IMR-90 (cell line): ENCODE data around the gene LAMB1. TPM values are rescaled to one million over a fixed set of nuclear protein-coding genes. Genes with fewer than 3 reads are reported as not detected.

Experiments
- ATAC-seq: fragments of 200-7000 bp; cut with Tn5 transposase; 2 replicates; pipeline ENCODE4 v1.9.1; 2020; ENCODE audit warnings: low read depth, mild to moderate bottlenecking, moderate library complexity
- BruUV-seq: library from RNA; stranded (reverse); fragments of 400-500 nt; replicated peaks from 2 replicates; lab custom pipeline; 2021; lab: Mats Ljungman, UMichigan
- CTCF ChIA-PET: fragments of 300-600 bp; formaldehyde crosslinking; extraction: SDS; loops from one replicate; lab custom pipeline; 2021; ENCODE audit warnings: antibody characterized with exemption; lab: Yijun Ruan, JAX
- POLR2A ChIA-PET: fragments of 300-600 bp; sonication (Branson Sonifier 250); formaldehyde crosslinking; loops from one replicate; lab custom pipeline; 2022; ENCODE audit warnings: antibody characterized with exemption; ENCODE audit not compliant: unreplicated experiment; lab: Charles Lee
- DNase-seq: peaks from one replicate; pipeline ENCODE4 v3.0.0; 2013
- H2AFZ ChIP-seq: replicated peaks from 2 replicates; pipeline ENCODE3; 2013; ENCODE audit warnings: low read length, mild to moderate bottlenecking; ENCODE audit not compliant: poor library complexity
- H2AK5ac ChIP-seq: 2 replicates; pipeline ENCODE4 v1.6.1; 2013; ENCODE audit warnings: low read depth, low read length, inconsistent platforms
- H2AK9ac ChIP-seq: replicated peaks from 2 replicates; pipeline ENCODE3; 2013; ENCODE audit warnings: mild to moderate bottlenecking, low read depth, low read length, moderate library complexity; ENCODE audit not compliant: poor library complexity
- H2BK120ac ChIP-seq: 2 replicates; pipeline ENCODE4 v1.6.1; 2013; ENCODE audit warnings: low read depth, low read length, inconsistent platforms
- H2BK15ac ChIP-seq: 3 replicates; pipeline ENCODE4 v1.6.1; 2013; ENCODE audit warnings: low read depth, low read length, inconsistent platforms
- H2BK20ac ChIP-seq: 2 replicates; pipeline ENCODE4 v1.6.1; 2013; ENCODE audit warnings: low read depth, mild to moderate bottlenecking, inconsistent platforms, low read length, moderate library complexity
- H2BK5ac ChIP-seq: 2 replicates; pipeline ENCODE4 v1.6.1; 2013; ENCODE audit warnings: mild to moderate bottlenecking, low read depth, low read length, inconsistent platforms; ENCODE audit not compliant: poor library complexity, severe bottlenecking
- H3K14ac ChIP-seq: replicated peaks from 2 replicates; pipeline ENCODE4 v1.6.1; 2013; ENCODE audit warnings: low read depth, low read length, inconsistent platforms
- H3K18ac ChIP-seq: 2 replicates; pipeline ENCODE4 v1.6.1; 2013; ENCODE audit warnings: low read depth, low read length, control low read depth
- H3K23ac ChIP-seq: 2 replicates; pipeline ENCODE4 v1.6.1; 2013; ENCODE audit warnings: low read depth, low read length, inconsistent platforms
- H3K27ac ChIP-seq: 2 replicates; pipeline ENCODE4 v1.5.1; 2013; ENCODE audit warnings: mild to moderate bottlenecking, control low read depth, low read length; ENCODE audit not compliant: insufficient read depth
- H3K27me3 ChIP-seq: 2 replicates; pipeline ENCODE4 v1.6.1; 2013; ENCODE audit warnings: low read length; ENCODE audit not compliant: control insufficient read depth, insufficient read depth
- H3K36me3 ChIP-seq: 2 replicates; pipeline ENCODE4 v1.6.1; 2013; ENCODE audit warnings: low read length, mixed read lengths; ENCODE audit not compliant: control insufficient read depth, insufficient read depth
- H3K4ac ChIP-seq: 2 replicates; pipeline ENCODE4 v1.6.1; 2013; ENCODE audit warnings: low read depth, low read length, inconsistent platforms
- H3K4me1 ChIP-seq: 2 replicates; pipeline ENCODE4 v1.6.1; 2013; ENCODE audit warnings: low read length, mixed read lengths; ENCODE audit not compliant: control insufficient read depth, insufficient read depth
- H3K4me2 ChIP-seq: 2 replicates; pipeline ENCODE4 v1.6.1; 2013; ENCODE audit warnings: low read depth, mild to moderate bottlenecking, control low read depth, low read length, moderate library complexity
- H3K4me3 ChIP-seq: 2 replicates; pipeline ENCODE4 v1.5.1; 2013; ENCODE audit warnings: low read depth, mild to moderate bottlenecking, control low read depth, low read length, moderate library complexity; ENCODE audit not compliant: insufficient read depth
- H3K56ac ChIP-seq: 2 replicates; pipeline ENCODE4 v1.6.1; 2013; ENCODE audit warnings: low read length, inconsistent platforms; ENCODE audit not compliant: insufficient read depth; ENCODE audit errors: extremely low read depth
- H3K79me1 ChIP-seq, 2 experiments: 2 replicates each; pipeline ENCODE4 v1.6.1; 2013; ENCODE audit warnings: low read length in 2 of 2, inconsistent platforms in 1 of 2, low read depth in 1 of 2
- H3K9ac ChIP-seq: 2 replicates; pipeline ENCODE4 v1.6.1; 2013; ENCODE audit warnings: low read depth, low read length, control low read depth
- H3K9me1 ChIP-seq: 2 replicates; pipeline ENCODE4 v1.6.1; 2013; ENCODE audit warnings: low read length, inconsistent platforms; ENCODE audit not compliant: insufficient read depth
- H3K9me3 ChIP-seq: 2 replicates; pipeline ENCODE4 v1.6.1; 2013; ENCODE audit warnings: low read length; ENCODE audit not compliant: control insufficient read depth, insufficient read depth
- H4K20me1 ChIP-seq: 2 replicates; pipeline ENCODE4 v1.6.1; 2013; ENCODE audit warnings: low read length, inconsistent platforms; ENCODE audit not compliant: insufficient read depth
- H4K5ac ChIP-seq: 2 replicates; pipeline ENCODE4 v1.6.1; 2013; ENCODE audit warnings: mild to moderate bottlenecking, low read depth, low read length, control low read depth
- H4K8ac ChIP-seq, 2 experiments: 2 replicates each; pipeline ENCODE4 v1.6.1; 2013; ENCODE audit warnings: low read depth in 2 of 2, low read length in 2 of 2, control low read depth in 1 of 2, inconsistent platforms in 1 of 2
- H4K91ac ChIP-seq: 2 replicates; pipeline ENCODE4 v1.6.1; 2013; ENCODE audit warnings: low read depth, low read length, inconsistent platforms; ENCODE audit not compliant: insufficient read depth
- CEBPB ChIP-seq: IDR thresholded peaks from 2 replicates; pipeline ENCODE4 v1.6.1; 2012; ENCODE audit warnings: low read depth, low read length, improper control_type of control experiment
- CHD1 ChIP-seq: IDR thresholded peaks from 2 replicates; pipeline ENCODE4 v1.6.1; 2012; ENCODE audit warnings: low read depth, low read length, improper control_type of control experiment
- FOS ChIP-seq: fragments of 150-350 bp; IDR thresholded peaks from 2 replicates; pipeline ENCODE4 v1.6.1; 2016; ENCODE audit warnings: low read depth, low read length
- MAFK ChIP-seq: IDR thresholded peaks from 2 replicates; pipeline ENCODE4 v1.6.1; 2012; ENCODE audit warnings: low read depth, low read length, improper control_type of control experiment
- MAZ ChIP-seq: IDR thresholded peaks from 2 replicates; pipeline ENCODE4 v1.6.1; 2012; ENCODE audit warnings: low read depth, mild to moderate bottlenecking, low read length, improper control_type of control experiment, moderate library complexity, borderline replicate concordance
- MXI1 ChIP-seq: IDR thresholded peaks from 2 replicates; pipeline ENCODE4 v1.6.1; 2012; ENCODE audit warnings: low read depth, mild to moderate bottlenecking, low read length, moderate library complexity, borderline replicate concordance
- NFE2L2 ChIP-seq: fragments of 150-350 bp; IDR thresholded peaks from 2 replicates; pipeline ENCODE4 v1.6.1; 2016; ENCODE audit warnings: low read depth, mild to moderate bottlenecking, low read length
- POLR2A ChIP-seq: IDR thresholded peaks from 2 replicates; pipeline ENCODE4 v1.6.1; 2012; ENCODE audit warnings: mild to moderate bottlenecking, low read depth, low read length
- RAD21 ChIP-seq: IDR thresholded peaks from 2 replicates; pipeline ENCODE4 v1.6.1; 2012; ENCODE audit warnings: low read length, improper control_type of control experiment
- RCOR1 ChIP-seq: IDR thresholded peaks from 2 replicates; pipeline ENCODE4 v1.6.1; 2012; ENCODE audit warnings: mild to moderate bottlenecking, low read length, improper control_type of control experiment; ENCODE audit not compliant: insufficient replicate concordance
- RFX5 ChIP-seq: IDR thresholded peaks from 2 replicates; pipeline ENCODE4 v1.8.0; 2012; ENCODE audit warnings: low read depth, mild to moderate bottlenecking, low read length, moderate library complexity
- SMC3 ChIP-seq: fragments of 150-350 bp; IDR thresholded peaks from 2 replicates; pipeline ENCODE4 v1.6.1; 2016; ENCODE audit warnings: low read depth, mild to moderate bottlenecking, antibody characterized with exemption, low read length, moderate library complexity
- WGBS, 2 experiments: methylation state at CpG; one replicate each; pipeline versions ENCODE4 v1.1.5 to v1.1.7; 2013; ENCODE audit warnings: missing lambda C conversion rate in 2 of 2; ENCODE audit not compliant: insufficient read length in 1 of 2; ENCODE audit errors: extremely low coverage in 2 of 2; 5-methylcytosine and 5-hydroxymethylcytosine counted together
- dilution Hi-C: fragments of 300-500 bp; cut with HindIII; formaldehyde crosslinking; loops from one replicate; pipeline ENCODE4 v1.14.3; 2018; ENCODE audit warnings: low sequenced_read_pairs; ENCODE audit not compliant: unreplicated experiment
- in situ Hi-C: fragments of 300-500 bp; cut with MboI; formaldehyde crosslinking; loops from 3 replicates; pipeline ENCODE4 v1.14.3; 2019; ENCODE audit warnings: low sequenced_read_pairs, inconsistent platforms, mixed read lengths
- intact Hi-C: fragments of 100-400 bp; cut with micrococcal nuclease; formaldehyde crosslinking; loops from 2 replicates; pipeline ENCODE4 v1.10.0; 2022
- polyA plus RNA-seq, 3 experiments: library from polyadenylated mRNA; depleted of rRNA; stranded (reverse); fragments of >200 nt; gene quantifications; 2 replicates each; pipeline ENCODE4 v1.2.3, GENCODE V29; 2012; ENCODE audit warnings: low replicate concordance in 1 of 3
- total RNA-seq: library from RNA; depleted of rRNA; stranded (reverse); fragments of >200 nt; gene quantifications from 2 replicates; pipeline ENCODE4 v1.2.3, GENCODE V29; 2012
- TF ChIP-seq, protein P1 (sequence below): conservative IDR thresholded peaks from 2 replicates; pipeline ENCODE4 v1.5.1; 2012; ENCODE audit warnings: mild to moderate bottlenecking, low read depth, low read length, improper control_type of control experiment

LAMB1 gene
- total and polyA plus RNA-seq, 2 of the 4 experiments (the other 2 are of a cell fraction): 114 to 117 TPM

DNA sequence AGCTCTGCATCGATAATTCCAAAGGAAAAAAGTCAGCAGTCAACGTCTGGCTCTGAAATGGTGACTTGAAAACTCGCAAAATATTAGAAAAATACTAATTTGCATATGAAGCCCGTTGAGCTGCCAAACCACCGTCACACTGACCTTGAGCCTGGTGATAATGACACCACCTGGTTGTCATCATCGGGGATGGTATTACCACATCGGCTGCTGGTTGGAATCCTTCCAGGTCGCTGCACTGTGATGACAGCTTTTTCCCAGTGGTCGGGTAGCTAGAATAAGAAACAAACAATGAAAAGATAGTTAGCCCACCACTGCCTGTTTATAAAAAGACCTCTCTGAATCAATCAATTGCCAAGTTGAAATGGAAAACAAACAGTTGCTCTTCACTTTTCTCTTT lies 41.6 kb downstream of the LAMB1 start:
- Histone ChIP-seq H3K4me2 (no peak overlapping the region), H3K9me3 (no peaks in the 10 kb centered on the region), H4K20me1 (peaks cover 21% of the 10 kb centered on the region), H3K56ac (no peak overlapping the region), H2AFZ (no peak overlapping the region), H2AK9ac (no peak overlapping the region), H2AK5ac (no peak overlapping the region), H3K18ac (no peak overlapping the region), H3K36me3 (peaks cover 71% of the 10 kb centered on the region), H4K91ac (no peak overlapping the region), H2BK120ac (no peak overlapping the region), H3K4me3 (no peak overlapping the region), H3K14ac (no peak overlapping the region), H3K4ac (no peak overlapping the region), H3K9ac (no peak overlapping the region), H2BK15ac (no peak overlapping the region), H3K23ac (no peak overlapping the region), H3K4me1 (peaks cover 7% of the 10 kb centered on the region), H3K27ac (no peak overlapping the region), H3K9me1 (peaks cover 22% of the 10 kb centered on the region), H2BK20ac (no peak overlapping the region), H3K27me3 (no peaks in the 10 kb centered on the region), H3K79me1 (peaks cover 0 to 37% of the 10 kb centered on the region in 2 experiments; a peak in 3 of 4 replicates), H2BK5ac (no peak overlapping the region), H4K8ac (no peak overlapping the region), H4K5ac (no peak overlapping the region)
- no TSS peak for BruUV-seq
- CTCF ChIA-PET: interaction anchor here (0.6 to 1.2 kb wide), 2 partner anchors 9 to 97 kb away, joined by 3 to 4 read pairs; no protein-coding TSS in a partner anchor
- no peak for TF ChIP-seq MXI1
- no peak for TF ChIP-seq SMC3
- TF ChIP-seq RFX5: no peak
- TF ChIP-seq NFE2L2: no peak
- TF ChIP-seq MAZ: no peak
- TF ChIP-seq RAD21: no peak
- TF ChIP-seq POLR2A: no peak
- TF ChIP-seq CHD1: no peak
- TF ChIP-seq CEBPB: no peak
- TF ChIP-seq RCOR1: no peak
- TF ChIP-seq, protein P1, sequence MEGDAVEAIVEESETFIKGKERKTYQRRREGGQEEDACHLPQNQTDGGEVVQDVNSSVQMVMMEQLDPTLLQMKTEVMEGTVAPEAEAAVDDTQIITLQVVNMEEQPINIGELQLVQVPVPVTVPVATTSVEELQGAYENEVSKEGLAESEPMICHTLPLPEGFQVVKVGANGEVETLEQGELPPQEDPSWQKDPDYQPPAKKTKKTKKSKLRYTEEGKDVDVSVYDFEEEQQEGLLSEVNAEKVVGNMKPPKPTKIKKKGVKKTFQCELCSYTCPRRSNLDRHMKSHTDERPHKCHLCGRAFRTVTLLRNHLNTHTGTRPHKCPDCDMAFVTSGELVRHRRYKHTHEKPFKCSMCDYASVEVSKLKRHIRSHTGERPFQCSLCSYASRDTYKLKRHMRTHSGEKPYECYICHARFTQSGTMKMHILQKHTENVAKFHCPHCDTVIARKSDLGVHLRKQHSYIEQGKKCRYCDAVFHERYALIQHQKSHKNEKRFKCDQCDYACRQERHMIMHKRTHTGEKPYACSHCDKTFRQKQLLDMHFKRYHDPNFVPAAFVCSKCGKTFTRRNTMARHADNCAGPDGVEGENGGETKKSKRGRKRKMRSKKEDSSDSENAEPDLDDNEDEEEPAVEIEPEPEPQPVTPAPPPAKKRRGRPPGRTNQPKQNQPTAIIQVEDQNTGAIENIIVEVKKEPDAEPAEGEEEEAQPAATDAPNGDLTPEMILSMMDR: no peak
- no peak for TF ChIP-seq MAFK
- TF ChIP-seq FOS: no peak
- WGBS, 2 experiments: 78% methylated on average over 3 of the region's 9 CpGs; no CpG with 5 or more reads in 1 of the 2 experiments
- ATAC-seq (no peak), DNase-seq (no peak)
- dilution Hi-C loops (no loop called here), intact Hi-C loops (no loop called here), in situ Hi-C loops (no loop called here)
- POLR2A ChIA-PET: no interaction called here
